Upper lobe of left lung (tissue), 6 donors: ENCODE data around the gene DISC1. TPM values are rescaled to one million over a fixed set of nuclear protein-coding genes. Genes with fewer than 3 reads are reported as not detected.
A peak's percentile ranks its signal among the peaks of the same experiment; 100 is the strongest.
"Not testable (repeated sequence)": the region's sequence is repeated elsewhere in the genome, so short reads cannot be mapped to it uniquely, and the experiment has no call there.

Experiments
- ATAC-seq, 2 donors: fragments of 200-7000 bp; cut with Tn5 transposase; one replicate each; pipeline ENCODE4 v1.9.1; 2022; ENCODE audit warnings: mild to moderate bottlenecking in 2 of 2, moderate library complexity in 2 of 2; ENCODE audit not compliant: low FRiP score in 2 of 2
- DNase-seq, 2 donors: peaks; one replicate each; pipeline ENCODE4 v3.0.0-alpha.2; 2019 to 2020
- H3K27ac ChIP-seq, 4 donors: fragments of 200-600 bp; sonication (generic); one replicate each; pipeline ENCODE4 v1.5.1; 2016 to 2019
- H3K27me3 ChIP-seq, 4 donors: fragments of 200-600 bp; sonication (generic); one replicate each; pipeline ENCODE4 v1.5.1; 2017 to 2019
- H3K36me3 ChIP-seq, 4 donors: fragments of 200-600 bp; sonication (generic); one replicate each; pipeline ENCODE4 v1.5.1; 2016 to 2019
- H3K4me1 ChIP-seq, 4 donors: fragments of 200-600 bp; sonication (generic); one replicate each; pipeline ENCODE4 v1.5.1; 2018 to 2019
- H3K4me3 ChIP-seq, 4 donors: fragments of 200-600 bp; sonication (generic); one replicate each; pipeline ENCODE4 v1.5.1; 2017 to 2019; ENCODE audit warnings: mild to moderate bottlenecking in 2 of 4, moderate library complexity in 1 of 4
- H3K9me3 ChIP-seq, 4 donors: fragments of 200-600 bp; sonication (generic); one replicate each; pipeline ENCODE4 v1.5.1; 2018 to 2019
- EP300 ChIP-seq, 4 donors: sonication (generic); formaldehyde crosslinking; IDR thresholded peaks; one replicate each; pipeline ENCODE4 v1.5.1; 2017; ENCODE audit warnings: antibody characterized with exemption in 4 of 4, control low read depth in 2 of 4
- POLR2A ChIP-seq, 4 donors: fragments of 450-650 bp; IDR thresholded peaks; one replicate each; pipeline ENCODE4 v1.5.1; 2016 to 2017; ENCODE audit warnings: antibody characterized with exemption in 4 of 4, mild to moderate bottlenecking in 2 of 4
- POLR2AphosphoS5 ChIP-seq, 2 donors: sonication (generic); formaldehyde crosslinking; IDR thresholded peaks; one replicate each; pipeline ENCODE4 v1.5.1; 2017; ENCODE audit warnings: antibody characterized with exemption in 2 of 2
- WGBS, 2 donors: methylation state at CpG; one replicate each; pipeline ENCODE4 v1.1.5; 2017 to 2018; 5-methylcytosine and 5-hydroxymethylcytosine counted together
- total RNA-seq, 6 donors: library from RNA; depleted of rRNA in 4 of 6; stranded (reverse); fragments of >200 nt in 4 of 6; gene quantifications; one replicate each; pipeline versions ENCODE4 v1.1.0 to v1.2.1, GENCODE V29; 2016 to 2021
- TF ChIP-seq, protein P1 (sequence below), 6 experiments: fragments of 450-650 bp in 4 of 6; fragments of 200-600 bp in 2 of 6; sonication (generic) in 2 of 6; IDR thresholded peaks; one replicate each; pipeline ENCODE4 v1.5.1; 2016 to 2019; ENCODE audit warnings: antibody characterized with exemption in 6 of 6
- donor health status: DM: no; HTN: no; CAD: no; lungs with moderate emphysema.
- donor health status: DM: no; HTN: yes; CAD: no; lungs with severe emphysema.

Gene DISC1
- total RNA-seq, 6 donors from 2014 or later = 6.1 to 16.8 (median 10.5) TPM

- Histone ChIP-seq H3K36me3 (no peaks in the 10 kb centered on the region), H3K27me3 (no peaks in the 10 kb centered on the region), H3K4me3 (no peak overlapping the region), H3K9me3 (no peaks in the 10 kb centered on the region), H3K4me1 (no peaks in the 10 kb centered on the region), H3K27ac (no peak overlapping the region)
- TF ChIP-seq POLR2A (IDR thresholded peaks at IDR 0.05) (no peak), POLR2AphosphoS5 (IDR thresholded peaks at IDR 0.05) (no peak), EP300 (IDR thresholded peaks at IDR 0.05) (no peak)
- DNase-seq (no peak), ATAC-seq (no peak)
- 65 to 76% methylated on average over 1 of the region's 1 CpG for WGBS, 2 donors
Measured at GRCh38 chr1:231969076-231969475, 342.5 kb downstream of the DISC1 start.

DNA sequence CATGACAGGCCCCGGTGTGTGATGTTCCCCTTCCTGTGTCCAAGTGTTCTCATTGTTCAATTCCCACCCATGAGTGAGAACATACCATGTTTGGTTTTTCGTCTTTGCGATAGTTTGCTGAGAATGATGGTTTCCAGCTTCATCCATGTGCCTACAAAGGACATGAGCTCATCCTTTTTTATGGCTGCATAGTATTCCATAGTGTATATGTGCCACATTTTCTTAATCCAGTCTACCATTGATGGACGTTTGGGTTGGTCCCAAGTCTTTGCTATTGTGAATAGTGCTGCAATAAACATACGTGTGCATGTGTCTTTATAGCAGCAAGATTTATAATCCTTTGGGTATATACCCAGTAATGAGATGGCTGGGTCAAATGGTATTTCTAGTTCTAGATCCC lies 343.2 kb downstream of the DISC1 start:
- not testable (repeated sequence) for H3K27ac ChIP-seq

GRCh38 chr1:231970684-231971083 lies 344.1 kb downstream of the DISC1 start:
- TF ChIP-seq, protein P1, sequence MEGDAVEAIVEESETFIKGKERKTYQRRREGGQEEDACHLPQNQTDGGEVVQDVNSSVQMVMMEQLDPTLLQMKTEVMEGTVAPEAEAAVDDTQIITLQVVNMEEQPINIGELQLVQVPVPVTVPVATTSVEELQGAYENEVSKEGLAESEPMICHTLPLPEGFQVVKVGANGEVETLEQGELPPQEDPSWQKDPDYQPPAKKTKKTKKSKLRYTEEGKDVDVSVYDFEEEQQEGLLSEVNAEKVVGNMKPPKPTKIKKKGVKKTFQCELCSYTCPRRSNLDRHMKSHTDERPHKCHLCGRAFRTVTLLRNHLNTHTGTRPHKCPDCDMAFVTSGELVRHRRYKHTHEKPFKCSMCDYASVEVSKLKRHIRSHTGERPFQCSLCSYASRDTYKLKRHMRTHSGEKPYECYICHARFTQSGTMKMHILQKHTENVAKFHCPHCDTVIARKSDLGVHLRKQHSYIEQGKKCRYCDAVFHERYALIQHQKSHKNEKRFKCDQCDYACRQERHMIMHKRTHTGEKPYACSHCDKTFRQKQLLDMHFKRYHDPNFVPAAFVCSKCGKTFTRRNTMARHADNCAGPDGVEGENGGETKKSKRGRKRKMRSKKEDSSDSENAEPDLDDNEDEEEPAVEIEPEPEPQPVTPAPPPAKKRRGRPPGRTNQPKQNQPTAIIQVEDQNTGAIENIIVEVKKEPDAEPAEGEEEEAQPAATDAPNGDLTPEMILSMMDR (IDR thresholded peaks at IDR 0.05) = no peak
- TF ChIP-seq POLR2AphosphoS5 (IDR thresholded peaks at IDR 0.05) (no peak), POLR2A (IDR thresholded peaks at IDR 0.05) (no peak)
- no peaks in the 10 kb centered on the region for H3K4me1 ChIP-seq
- no peak overlapping the region for H3K4me3 ChIP-seq
- no peaks in the 10 kb centered on the region for H3K27me3 ChIP-seq
- peak in 1 of 2 donors; percentile 46 for ATAC-seq
- H3K36me3 ChIP-seq = no peaks in the 10 kb centered on the region
- WGBS, 2 donors = 62 to 72% methylated on average over 2 of the region's 2 CpGs
- no peaks in the 10 kb centered on the region for H3K9me3 ChIP-seq
- peak in 1 of 2 donors; percentile 39 for DNase-seq
- H3K27ac ChIP-seq = no peak overlapping the region

More for the DNA sequence above, 343.2 kb downstream of the DISC1 start:
- not testable (repeated sequence) for ATAC-seq, H3K36me3 ChIP-seq, H3K4me1 ChIP-seq, H3K27me3 ChIP-seq, H3K9me3 ChIP-seq, H3K4me3 ChIP-seq, DNase-seq
- WGBS, 2 donors = 93 to 97% methylated on average over 5 of the region's 5 CpGs

GRCh38 chr1:231971397-231972110 lies 345.0 kb downstream of the DISC1 start:
- no peaks in the 10 kb centered on the region for H3K4me1 ChIP-seq
- 66 to 70% methylated on average over 12 of the region's 12 CpGs for WGBS, 2 donors
- TF ChIP-seq EP300 (IDR thresholded peaks at IDR 0.05) (no peak), POLR2A (IDR thresholded peaks at IDR 0.05) (no peak), POLR2AphosphoS5 (IDR thresholded peaks at IDR 0.05) (no peak)
- TF ChIP-seq, protein P1 (IDR thresholded peaks at IDR 0.05) = no peak
- no peaks in the 10 kb centered on the region for H3K27me3 ChIP-seq
- H3K36me3 ChIP-seq = no peaks in the 10 kb centered on the region
- ATAC-seq (peak in 1 of 2 donors; percentile 92), DNase-seq (no peak)
- H3K27ac ChIP-seq = no peak overlapping the region
- H3K4me3 ChIP-seq = no peak overlapping the region
- no peaks in the 10 kb centered on the region for H3K9me3 ChIP-seq

DNA sequence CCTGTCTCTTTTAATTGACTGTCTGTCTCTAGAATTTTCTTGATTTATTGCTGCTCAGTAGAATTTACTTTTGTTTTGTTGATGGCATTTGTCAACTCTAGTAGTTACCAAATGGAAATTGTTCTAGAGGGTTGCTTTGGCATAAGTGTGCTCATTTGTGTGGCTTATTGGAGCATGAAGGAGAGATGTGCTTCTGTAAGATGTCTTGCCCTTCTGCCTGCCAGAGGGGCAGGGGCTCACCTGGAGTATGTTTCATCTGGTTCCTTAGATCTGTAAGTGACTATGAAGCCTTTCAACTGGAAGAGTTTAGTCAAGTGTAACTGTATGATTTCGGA lies 345.5 kb downstream of the DISC1 start:
- no peak overlapping the region for H3K4me3 ChIP-seq
- DNase-seq (no peak), ATAC-seq (no peak)
- H3K36me3 ChIP-seq = no peaks in the 10 kb centered on the region
- 86 to 92% methylated on average over 1 of the region's 1 CpG for WGBS, 2 donors
- H3K9me3 ChIP-seq = peaks cover 0 to 4% (median 0%) of the 10 kb centered on the region in 4 donors
- H3K27me3 ChIP-seq = no peaks in the 10 kb centered on the region
- no peak overlapping the region for H3K27ac ChIP-seq
- TF ChIP-seq POLR2AphosphoS5 (IDR thresholded peaks at IDR 0.05) (no peak), POLR2A (IDR thresholded peaks at IDR 0.05) (no peak), EP300 (IDR thresholded peaks at IDR 0.05) (no peak)
- TF ChIP-seq, protein P1 (IDR thresholded peaks at IDR 0.05) = no peak
- no peaks in the 10 kb centered on the region for H3K4me1 ChIP-seq

DNA sequence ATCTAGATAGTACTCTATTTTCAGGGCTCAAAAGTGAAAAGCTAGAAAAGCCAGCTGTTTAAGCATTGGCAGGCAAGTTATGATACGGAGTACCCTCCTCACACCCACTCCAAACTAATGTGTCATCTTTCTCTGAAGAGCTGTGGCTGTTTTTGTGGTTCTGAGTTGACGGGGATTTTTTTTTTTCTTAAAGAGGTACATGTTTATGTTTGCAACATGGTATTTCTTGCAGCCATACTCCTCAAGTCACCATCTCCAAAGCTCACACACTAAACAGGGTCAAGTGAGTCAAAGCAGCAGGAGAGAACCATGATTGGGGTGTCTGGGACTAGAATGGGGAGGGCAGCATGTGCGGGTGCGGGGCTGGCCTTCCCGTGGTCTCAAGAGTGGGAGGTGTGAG lies 347.2 kb downstream of the DISC1 start:
- Histone ChIP-seq H3K36me3 (no peaks in the 10 kb centered on the region), H3K4me1 (no peaks in the 10 kb centered on the region), H3K27ac (no peak overlapping the region), H3K9me3 (peaks cover 0 to 6% (median 0%) of the 10 kb centered on the region in 4 donors), H3K27me3 (no peaks in the 10 kb centered on the region), H3K4me3 (no peak overlapping the region)
- ATAC-seq (no peak), DNase-seq (no peak)
- 78 to 82% methylated on average over 5 of the region's 5 CpGs for WGBS, 2 donors
- no peak for TF ChIP-seq POLR2A (IDR thresholded peaks at IDR 0.05)
- TF ChIP-seq, protein P1 (IDR thresholded peaks at IDR 0.05) = no peak
- no peak for TF ChIP-seq EP300 (IDR thresholded peaks at IDR 0.05)
- no peak for TF ChIP-seq POLR2AphosphoS5 (IDR thresholded peaks at IDR 0.05)
